HG03460 (cell line): ENCODE measurements around the gene VIL1.

ENCODE experiments used
- ATAC-seq: cut with Tn5 transposase; IDR thresholded peaks from one replicate; pipeline ENCODE4 v1.9.1; 2021; ENCODE audit not compliant: unreplicated experiment

VIL1 gene

GRCh38 chr2:218435003-218435982 lies 16.4 kb downstream of the VIL1 start:
- no peak for ATAC-seq

GRCh38 chr2:218436992-218437391 lies 18.1 kb downstream of the VIL1 start:
- ATAC-seq: no peak

DNA sequence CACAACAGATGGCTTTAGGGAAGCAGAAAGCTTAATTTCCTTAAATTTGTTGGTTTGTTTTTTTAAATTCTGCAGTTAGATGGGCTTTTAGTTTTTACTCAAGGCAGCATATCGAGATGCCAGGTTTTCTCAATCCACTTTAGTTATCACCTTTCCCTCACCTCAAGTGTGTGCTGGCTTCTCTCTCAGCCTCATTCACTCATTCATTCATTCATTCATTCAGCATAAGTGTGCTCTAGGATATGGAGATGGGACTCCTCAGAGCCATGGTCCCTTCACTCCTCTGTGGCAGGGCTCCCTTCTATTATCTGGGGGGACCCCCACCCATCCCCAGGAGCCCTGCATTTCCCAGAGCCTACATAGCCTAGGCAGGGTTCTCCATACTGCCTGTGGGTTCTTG lies 19.0 kb downstream of the VIL1 start:
- no peak for ATAC-seq

DNA sequence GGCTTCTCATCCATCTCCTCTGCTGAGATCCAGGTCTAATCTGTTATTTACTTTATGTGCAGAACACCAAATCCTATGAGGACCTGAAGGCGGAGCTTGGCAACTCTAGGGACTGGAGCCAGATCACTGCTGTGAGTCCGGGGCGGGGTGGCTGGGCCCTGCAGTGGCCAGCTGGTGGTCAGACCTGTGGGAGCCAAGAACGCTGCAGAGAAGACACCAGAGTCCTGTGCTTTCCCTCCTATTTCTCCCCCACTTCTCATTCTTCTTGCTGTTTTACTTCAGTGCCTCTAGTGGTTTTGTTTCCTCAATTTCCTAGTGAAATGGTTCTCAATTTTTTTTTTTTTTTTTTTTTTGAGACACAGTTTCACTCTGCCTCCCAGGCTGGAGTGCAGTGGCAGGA lies 19.7 kb downstream of the VIL1 start:
- ATAC-seq: no peak

DNA sequence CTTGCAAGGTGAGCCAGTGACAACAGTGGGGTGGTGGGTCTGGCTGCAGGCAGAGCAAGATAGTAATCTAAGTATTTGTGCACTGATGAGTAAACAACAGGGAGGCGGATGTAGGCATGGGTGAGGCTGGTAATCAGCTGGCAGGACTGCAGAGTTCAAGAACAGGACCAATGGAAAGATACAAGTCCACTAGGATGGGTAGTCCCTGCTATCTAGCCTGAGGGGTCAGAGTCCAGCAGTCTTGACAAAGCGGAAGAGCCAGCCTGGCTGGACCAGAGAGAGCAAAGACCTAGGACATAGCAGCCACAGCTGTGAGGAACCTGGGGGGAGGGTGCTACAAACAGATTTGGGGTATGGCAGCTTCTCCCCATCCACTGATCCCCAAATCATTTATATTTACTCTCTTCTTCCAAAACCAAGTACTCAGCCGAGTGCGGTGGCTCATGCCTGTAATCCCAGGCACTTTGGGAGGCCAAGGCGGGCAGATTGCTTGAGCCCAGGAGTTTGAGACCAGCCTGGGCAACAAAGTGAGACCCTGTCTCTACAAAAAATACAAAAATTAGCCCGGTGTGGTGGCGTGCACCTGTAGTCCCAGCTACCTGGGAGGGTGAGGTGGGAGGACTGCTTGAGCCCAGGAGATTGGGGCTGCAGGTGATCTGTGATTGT lies 25.9 kb downstream of the VIL1 start:
- no peak for ATAC-seq

- no peak for ATAC-seq
Observed at GRCh38 chr2:218445602-218446001, 26.7 kb downstream of the VIL1 start.

- no peak for ATAC-seq
Observed at GRCh38 chr2:218446547-218446946, 27.6 kb downstream of the VIL1 start.

GRCh38 chr2:218447072-218447471 lies 28.1 kb downstream of the VIL1 start:
- ATAC-seq: no peak

GRCh38 chr2:218448934-218449333 lies 30.0 kb downstream of the VIL1 start:
- ATAC-seq: no peak

GRCh38 chr2:218452079-218452478 lies 33.2 kb downstream of the VIL1 start:
- ATAC-seq: no peak

DNA sequence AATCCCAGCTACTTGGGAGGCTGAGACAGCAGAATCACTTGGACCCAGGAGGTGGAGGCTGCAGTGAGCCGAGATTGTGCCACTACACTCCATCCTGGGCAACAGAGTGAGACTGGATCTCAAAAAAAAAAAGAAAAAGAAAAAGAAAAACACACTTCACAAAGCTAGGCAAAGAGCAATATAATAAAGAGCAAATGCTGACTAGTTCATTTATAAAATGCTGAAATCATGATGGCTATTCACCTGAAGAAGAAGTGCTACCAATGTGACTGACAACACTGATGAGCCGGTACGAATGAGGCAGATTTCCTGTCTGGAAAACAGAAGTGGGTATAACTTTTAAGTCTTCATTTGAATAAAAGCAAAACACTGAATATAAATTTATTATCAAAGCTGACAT lies 37.9 kb downstream of the VIL1 start:
- ATAC-seq: no peak

DNA sequence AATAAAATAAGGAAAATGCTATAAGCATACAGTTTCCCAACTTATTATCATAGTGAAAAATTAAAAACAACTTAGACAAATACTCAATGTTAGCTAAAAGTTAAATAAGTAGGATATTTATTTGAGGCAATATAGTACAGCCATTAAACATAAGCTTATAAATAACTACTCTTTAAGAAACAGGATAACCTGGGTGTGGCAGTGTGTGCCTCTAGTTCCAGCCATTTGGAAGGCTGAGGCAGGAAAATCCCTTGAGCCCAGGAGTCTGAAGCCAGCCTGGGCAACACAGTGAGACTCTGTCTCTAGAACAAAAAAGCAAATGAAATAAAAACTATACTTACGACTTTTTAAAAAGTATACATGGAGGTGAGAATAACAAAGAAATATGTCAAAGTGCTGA lies 39.7 kb downstream of the VIL1 start:
- no peak for ATAC-seq

DNA sequence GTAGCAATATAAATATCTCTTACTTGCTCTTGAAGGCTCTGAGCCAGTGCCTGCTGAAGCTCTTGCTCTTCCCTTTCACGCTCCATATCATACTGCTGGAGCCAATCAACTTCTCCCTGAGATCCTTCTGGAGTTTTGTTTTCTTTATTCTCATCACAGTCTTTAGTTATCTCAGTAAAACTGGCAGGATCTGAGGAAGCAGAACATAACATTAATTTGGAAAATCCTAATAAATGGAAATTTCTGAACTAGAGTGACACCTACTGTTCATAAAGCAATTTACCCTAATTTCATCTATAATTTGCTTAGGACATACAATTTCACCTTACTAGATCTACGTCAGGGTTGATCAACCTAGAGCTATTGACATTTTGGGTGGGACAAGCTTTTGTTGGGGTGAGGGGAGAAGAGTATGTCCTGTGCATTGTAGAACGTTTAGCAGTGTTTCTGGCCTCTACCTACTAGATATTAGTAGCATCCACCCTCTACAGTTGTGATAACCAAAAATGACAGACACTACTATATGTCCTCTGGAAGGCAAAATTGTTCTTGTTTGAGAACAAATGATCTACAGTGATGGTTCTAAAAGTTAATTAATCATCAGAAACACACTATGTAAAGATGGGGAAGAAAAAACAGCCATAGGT lies 47.2 kb downstream of the VIL1 start:
- ATAC-seq: no peak

DNA sequence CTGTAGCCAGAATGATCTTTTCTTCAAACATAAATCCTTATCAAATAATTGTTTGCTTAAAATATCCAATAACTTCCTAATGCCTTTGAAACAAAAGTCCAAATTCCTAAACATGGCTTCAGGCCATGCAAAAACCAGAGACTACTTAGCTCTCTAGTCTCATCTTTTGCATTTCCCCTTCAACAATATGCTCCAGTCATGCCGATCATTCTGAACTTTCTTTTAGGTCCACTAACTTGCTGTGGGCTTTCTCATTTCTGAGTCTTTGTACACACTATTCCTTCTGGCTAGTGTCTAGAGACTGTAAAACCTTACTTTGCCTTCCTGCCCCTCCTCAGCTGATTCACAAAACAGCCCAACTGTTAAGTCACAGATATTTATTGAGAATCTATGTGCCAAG lies 51.5 kb downstream of the VIL1 start:
- ATAC-seq: no peak

DNA sequence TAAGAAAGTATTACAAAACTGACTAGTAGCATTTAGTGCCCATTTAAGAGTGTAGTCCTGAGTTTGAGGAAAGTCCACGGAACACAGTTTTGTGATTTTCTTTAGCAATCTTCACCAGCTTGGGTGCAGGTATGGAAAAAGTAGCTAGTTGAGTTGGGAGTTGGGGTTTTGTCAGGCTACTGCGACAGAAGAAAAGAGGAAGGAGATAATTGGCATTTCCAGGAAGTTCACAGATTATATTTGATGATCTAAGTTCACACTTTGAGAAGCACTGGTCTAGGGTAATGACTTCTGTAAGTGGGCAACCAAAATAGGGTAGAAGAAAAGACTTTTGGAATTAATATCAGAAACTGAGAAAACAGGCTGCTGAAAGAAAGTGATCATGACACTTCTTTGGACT lies 52.1 kb downstream of the VIL1 start:
- no peak for ATAC-seq

DNA sequence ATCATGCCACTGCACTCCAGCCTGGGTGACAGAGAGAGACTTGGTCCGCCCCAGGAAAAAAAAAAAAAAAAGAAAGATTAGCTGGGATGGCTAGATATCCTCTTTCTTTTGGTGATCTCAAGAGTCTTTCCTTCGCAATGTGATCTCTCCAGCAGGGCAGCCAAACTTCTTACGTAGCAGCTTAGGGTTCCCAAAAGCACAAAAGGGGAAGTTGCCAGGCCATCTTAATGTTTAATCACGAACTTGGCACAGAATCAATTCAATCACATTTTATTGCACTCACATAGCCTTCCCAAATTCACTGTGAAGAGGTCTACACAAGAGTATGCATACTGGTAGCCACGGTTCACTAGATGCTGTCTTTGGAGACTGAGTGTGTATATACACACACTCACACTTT lies 53.1 kb downstream of the VIL1 start:
- ATAC-seq: no peak

GRCh38 chr2:218472988-218473387 lies 54.1 kb downstream of the VIL1 start:
- no peak for ATAC-seq

DNA sequence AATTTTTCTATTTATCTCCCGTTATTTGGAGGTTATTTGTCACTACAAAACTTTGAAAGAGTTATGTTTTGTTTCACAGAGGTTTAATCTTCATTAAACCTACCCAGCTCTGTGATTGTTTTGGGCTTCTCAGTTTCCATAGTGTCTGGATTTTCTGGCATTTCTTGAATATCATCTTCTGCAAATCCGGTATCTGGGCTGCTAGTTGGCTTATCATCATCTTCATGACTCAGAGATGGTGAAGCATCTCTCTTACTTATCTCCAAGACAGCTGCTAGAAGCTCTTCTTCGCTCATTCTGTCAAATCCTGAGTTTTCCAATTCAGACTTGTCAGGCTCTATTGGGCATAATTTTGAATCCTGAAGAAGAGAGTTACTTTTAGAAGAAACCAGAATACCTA lies 55.6 kb downstream of the VIL1 start:
- ATAC-seq: no peak

- ATAC-seq: no peak
Observed at GRCh38 chr2:218476676-218477075, 57.8 kb downstream of the VIL1 start.

- ATAC-seq: no peak
Observed at GRCh38 chr2:218477247-218477646, 58.3 kb downstream of the VIL1 start.

GRCh38 chr2:218478544-218478943 lies 59.6 kb downstream of the VIL1 start:
- no peak for ATAC-seq

DNA sequence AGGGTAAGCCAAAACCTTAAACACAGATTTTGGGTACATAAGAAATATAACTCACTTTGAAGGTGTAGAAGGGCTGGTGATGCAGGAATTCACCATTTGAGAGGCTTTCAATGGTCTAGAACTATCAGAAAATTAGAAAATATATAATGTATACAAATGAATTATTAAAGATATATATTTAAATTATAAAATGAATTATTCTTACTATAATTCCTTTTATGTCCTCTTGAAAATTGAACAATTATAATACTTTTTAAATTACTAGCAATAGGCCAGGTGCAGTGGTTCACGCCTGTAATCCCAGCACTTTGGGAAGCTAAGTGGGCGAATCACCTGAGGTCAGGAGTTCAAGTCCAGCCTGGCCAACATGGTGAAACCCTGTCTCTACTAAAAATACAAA lies 60.7 kb downstream of the VIL1 start:
- no peak for ATAC-seq
